GM12891 (cell line): ENCODE data around the gene CNPY1.

Experiments used
- DNase-seq: peaks from one replicate; pipeline ENCODE4 v3.0.0; 2011; ENCODE audit warnings: low spot score; ENCODE audit not compliant: insufficient read length
- FAIRE-seq: peaks from 2 replicates; lab custom pipeline; 2011; peaks lifted over from hg19 to GRCh38; lab: Jason Lieb, UNC
- PAX5 ChIP-seq: IDR thresholded peaks from 2 replicates; pipeline ENCODE4 v1.6.1; 2011; ENCODE audit warnings: low read length, moderate library complexity, mild to moderate bottlenecking; ENCODE audit not compliant: insufficient read depth, severe bottlenecking
- POLR2A ChIP-seq: IDR thresholded peaks from 2 replicates; pipeline ENCODE4 v1.6.1; 2011; ENCODE audit warnings: low read depth, low read length, control low read depth
- POLR2AphosphoS5 ChIP-seq: IDR thresholded peaks from 2 replicates; pipeline ENCODE4 v1.6.1; 2011; ENCODE audit warnings: low read depth, low read length, control low read depth
- POU2F2 ChIP-seq: IDR thresholded peaks from 2 replicates; pipeline ENCODE4 v1.6.1; 2011; ENCODE audit warnings: low read depth, mild to moderate bottlenecking, control low read depth, low read length, moderate library complexity
- SPI1 ChIP-seq: IDR thresholded peaks from 2 replicates; pipeline ENCODE4 v1.6.1; 2011; ENCODE audit warnings: low read depth, low read length, control low read depth
- TAF1 ChIP-seq: IDR thresholded peaks from 2 replicates; pipeline ENCODE4 v1.6.1; 2011; ENCODE audit warnings: low read depth, low read length, control low read depth

The CNPY1 gene

DNA sequence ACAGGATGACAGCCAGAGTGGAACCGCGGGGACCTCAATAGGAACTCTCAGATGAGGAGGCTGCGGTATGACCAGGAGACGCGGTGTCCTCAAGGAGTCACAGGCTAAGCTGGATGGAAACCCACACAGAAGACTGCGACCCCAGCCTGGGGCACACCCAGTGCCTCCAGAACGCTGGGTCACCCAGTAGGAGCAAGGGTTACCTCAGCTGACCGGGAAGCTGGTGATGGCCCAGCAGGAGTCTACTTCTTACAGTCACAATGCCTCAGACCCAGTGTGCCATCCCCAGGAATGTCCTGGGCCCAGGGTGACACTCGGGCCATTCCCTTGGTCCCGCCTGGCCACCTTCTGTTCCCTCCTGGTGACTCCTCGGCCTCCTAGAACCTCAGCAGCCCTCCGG, 29.9 kb downstream of the CNPY1 start:
- FAIRE-seq: no peak
- no peak for DNase-seq
- TF ChIP-seq POLR2A: no peak
- no peak for TF ChIP-seq PAX5
- TF ChIP-seq SPI1: no peak

DNA sequence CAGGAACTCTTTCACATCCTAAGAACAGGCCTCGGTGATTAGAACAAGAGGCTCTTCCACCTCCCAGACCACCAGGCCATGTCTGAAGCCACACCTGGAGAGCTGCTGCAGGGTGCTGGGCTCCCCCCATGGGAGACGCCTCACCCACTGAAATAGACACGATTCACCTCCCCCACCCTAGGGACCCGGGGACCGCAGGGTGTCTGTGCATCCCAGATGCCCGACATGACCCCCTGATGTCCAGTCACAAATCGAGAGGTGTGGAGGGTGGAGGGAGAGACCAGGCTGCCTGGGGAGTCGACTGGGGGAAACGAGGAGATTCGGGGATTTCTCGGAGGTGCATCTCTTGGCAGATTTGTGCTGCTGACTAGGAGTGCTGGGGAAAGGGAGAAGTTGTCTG, 31.0 kb downstream of the CNPY1 start:
- TF ChIP-seq POU2F2 (no peak), PAX5 (no peak), SPI1 (no peak), POLR2A (no peak), TAF1 (no peak), POLR2AphosphoS5 (no peak)
- DNase-seq (no peak), FAIRE-seq (no peak)

DNA sequence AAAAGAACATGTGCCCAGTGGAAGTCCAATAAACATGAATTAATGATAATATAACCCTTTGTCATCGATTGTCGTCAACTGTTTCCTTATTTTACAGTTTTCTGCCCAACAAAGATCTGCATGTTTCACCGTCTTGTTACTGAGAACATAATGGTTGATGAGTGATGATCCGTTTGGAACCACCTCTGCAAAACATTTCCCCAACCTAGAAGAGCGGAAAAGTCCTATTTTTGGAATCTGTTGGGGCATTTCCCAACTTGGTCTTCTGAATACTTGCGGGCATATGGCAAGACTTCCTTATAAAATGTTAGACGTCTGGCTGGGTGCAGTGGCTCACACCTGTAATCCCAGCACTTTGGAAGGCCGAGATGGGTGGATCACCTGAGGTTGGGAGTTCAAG, 32.1 kb downstream of the CNPY1 start:
- no peak for DNase-seq
- no peak for TF ChIP-seq TAF1
- TF ChIP-seq PAX5: no peak
- no peak for TF ChIP-seq POU2F2
- TF ChIP-seq SPI1: no peak
- no peak for TF ChIP-seq POLR2A
- no peak for TF ChIP-seq POLR2AphosphoS5
- FAIRE-seq: no peak

GRCh38 chr7:155513543-155514285, 32.6 kb downstream of the CNPY1 start:
- no peak for TF ChIP-seq POU2F2
- no peak for TF ChIP-seq POLR2A
- TF ChIP-seq POLR2AphosphoS5: no peak
- no peak for TF ChIP-seq SPI1
- TF ChIP-seq TAF1: no peak
- no peak for TF ChIP-seq PAX5
- no peak for FAIRE-seq
- DNase-seq: no peak

- TF ChIP-seq POU2F2: no peak
- DNase-seq (no peak), FAIRE-seq (no peak)
These were observed 34.0 kb downstream of the CNPY1 start for GRCh38 chr7:155512246-155512887.

DNA sequence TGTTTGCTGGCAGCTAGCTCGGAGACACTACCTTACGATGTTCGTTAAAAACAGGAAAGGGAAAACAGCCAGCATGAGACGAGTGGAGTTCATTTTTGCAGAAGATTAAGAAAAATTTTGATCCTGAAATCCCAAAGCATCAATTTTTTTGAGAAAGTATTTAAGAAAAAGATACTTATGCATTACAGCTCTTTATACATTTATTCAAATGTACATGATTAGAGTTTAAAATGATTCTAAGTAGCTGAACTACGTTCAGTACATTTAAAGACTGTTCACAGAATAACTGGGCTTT, 34.7 kb downstream of the CNPY1 start:
- TF ChIP-seq POU2F2: no peak
- TF ChIP-seq PAX5: no peak
- no peak for TF ChIP-seq POLR2A
- no peak for TF ChIP-seq TAF1
- TF ChIP-seq POLR2AphosphoS5: no peak
- TF ChIP-seq SPI1: no peak
- no peak for FAIRE-seq

DNA sequence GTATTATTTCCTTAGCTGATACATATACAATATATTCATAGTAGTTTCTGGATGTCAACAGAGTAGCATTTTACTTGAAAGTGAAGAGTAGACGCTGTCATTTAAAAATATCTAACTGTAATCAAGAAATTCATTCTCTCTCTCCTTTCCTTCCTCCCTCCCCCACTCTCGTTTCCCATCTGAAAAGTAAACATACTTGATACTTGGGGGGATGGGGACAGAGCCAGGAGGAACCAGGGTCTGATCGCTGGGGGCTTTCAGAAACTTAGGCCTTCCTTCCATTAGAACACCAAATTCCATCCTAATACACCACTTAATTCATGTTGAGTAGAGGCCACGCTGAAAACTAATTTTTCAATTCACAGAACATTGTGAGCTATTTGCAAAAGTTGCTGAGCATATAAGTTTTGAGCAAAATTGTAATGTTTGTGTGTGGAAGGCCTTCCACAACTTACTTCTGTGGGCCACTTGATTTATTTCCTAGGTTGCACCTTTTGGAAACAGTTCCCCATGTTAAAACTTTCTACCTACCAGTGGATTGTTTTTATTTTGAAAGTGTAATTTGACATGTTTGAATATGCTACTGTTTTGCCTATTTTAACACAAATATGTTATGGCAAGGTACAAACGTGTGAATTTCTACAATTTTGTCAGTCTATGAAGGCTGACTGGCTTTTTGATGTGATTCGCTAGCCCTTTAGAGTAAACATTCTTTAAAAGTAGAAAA, 35.2 kb downstream of the CNPY1 start:
- DNase-seq (no peak), FAIRE-seq (no peak)
- no peak for TF ChIP-seq POU2F2
- no peak for TF ChIP-seq POLR2A
- no peak for TF ChIP-seq SPI1

More for the DNA sequence above, 34.7 kb downstream of the CNPY1 start:
- no peak for DNase-seq

DNA sequence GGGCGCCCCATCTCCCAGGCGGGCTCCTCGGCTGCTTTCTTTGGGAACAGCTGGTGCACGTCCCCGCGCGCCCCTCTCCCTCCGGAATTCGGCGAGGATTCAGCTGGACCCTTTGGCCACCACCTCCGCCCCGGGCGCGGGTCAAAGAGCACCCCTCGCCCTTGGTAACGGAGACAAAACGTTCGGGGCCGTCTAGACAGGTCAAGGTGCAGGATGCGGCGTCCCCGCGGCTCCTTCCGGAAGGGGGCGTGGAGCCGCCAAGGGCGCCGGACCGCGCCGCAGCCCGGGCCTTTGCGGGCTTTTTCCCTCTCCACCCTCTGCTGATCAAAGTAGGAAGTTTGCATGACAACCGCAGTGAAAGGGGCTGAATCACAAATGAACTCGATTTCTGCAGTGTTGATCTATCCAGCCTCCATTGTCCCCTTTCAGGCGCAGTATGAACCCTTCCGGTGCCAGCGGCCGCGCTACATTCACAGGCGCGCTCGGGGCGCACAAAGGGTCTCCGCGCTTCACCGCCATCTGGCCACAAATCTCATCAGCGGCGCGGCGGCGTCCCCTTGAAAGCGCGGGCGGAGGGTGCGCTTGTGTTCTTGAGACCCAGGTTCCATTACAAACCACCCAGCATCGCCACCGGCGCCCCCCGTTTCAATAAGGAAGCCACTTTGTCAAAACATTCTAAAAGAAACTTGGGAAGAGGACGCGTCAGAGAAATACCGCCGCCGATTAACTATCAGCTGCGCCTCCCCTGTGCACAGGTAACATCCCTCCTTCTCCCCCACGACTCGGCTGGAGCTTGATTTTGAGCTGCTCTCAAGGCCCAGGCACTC, 36.4 kb downstream of the CNPY1 start:
- TF ChIP-seq SPI1: no peak
- no peak for TF ChIP-seq PAX5
- TF ChIP-seq POLR2A: no peak
- no peak for TF ChIP-seq POU2F2
- no peak for TF ChIP-seq POLR2AphosphoS5
- TF ChIP-seq TAF1: no peak
- no peak for DNase-seq
- FAIRE-seq: no peak

DNA sequence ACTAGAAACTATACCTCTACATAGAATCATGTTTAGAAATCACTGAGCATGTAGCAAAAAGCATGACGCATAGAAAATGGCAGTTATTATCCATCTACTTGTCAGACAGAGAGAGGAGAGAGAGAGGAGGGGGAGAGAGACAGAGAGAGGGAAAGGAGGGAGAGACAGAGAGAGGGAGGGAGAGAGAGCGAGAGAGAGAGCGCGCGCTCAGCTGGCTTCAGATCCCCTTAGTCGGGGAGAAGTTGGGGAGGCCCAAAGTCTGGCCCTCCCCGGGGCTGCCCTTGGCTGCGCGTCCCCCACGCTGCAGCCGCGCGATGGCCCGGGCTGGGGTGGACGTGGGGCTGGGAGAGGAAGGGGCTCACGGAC, 37.0 kb downstream of the CNPY1 start:
- DNase-seq: no peak
- no peak for FAIRE-seq

More for the DNA sequence above, 37.0 kb downstream of the CNPY1 start:
- TF ChIP-seq POU2F2 (no peak), POLR2AphosphoS5 (no peak), POLR2A (no peak)
